A549 treated with Mapracorat at 1 μM for 4 hours (cell line): ENCODE measurements around the gene TMEM135. TPM values are rescaled to one million over a fixed set of nuclear protein-coding genes. Genes with fewer than 3 reads are reported as not detected.

ENCODE experiments used
- total RNA-seq: library from RNA; stranded (reverse); fragments of 200-300 nt; extraction: Qiagen RNA extraction; gene quantifications from 5 replicates; pipeline ENCODE4 v1.2.3, GENCODE V29; 2022

Gene TMEM135
- 8.7 to 15.4 TPM (median 12.3 TPM) in 5 replicates for total RNA-seq

DNA sequence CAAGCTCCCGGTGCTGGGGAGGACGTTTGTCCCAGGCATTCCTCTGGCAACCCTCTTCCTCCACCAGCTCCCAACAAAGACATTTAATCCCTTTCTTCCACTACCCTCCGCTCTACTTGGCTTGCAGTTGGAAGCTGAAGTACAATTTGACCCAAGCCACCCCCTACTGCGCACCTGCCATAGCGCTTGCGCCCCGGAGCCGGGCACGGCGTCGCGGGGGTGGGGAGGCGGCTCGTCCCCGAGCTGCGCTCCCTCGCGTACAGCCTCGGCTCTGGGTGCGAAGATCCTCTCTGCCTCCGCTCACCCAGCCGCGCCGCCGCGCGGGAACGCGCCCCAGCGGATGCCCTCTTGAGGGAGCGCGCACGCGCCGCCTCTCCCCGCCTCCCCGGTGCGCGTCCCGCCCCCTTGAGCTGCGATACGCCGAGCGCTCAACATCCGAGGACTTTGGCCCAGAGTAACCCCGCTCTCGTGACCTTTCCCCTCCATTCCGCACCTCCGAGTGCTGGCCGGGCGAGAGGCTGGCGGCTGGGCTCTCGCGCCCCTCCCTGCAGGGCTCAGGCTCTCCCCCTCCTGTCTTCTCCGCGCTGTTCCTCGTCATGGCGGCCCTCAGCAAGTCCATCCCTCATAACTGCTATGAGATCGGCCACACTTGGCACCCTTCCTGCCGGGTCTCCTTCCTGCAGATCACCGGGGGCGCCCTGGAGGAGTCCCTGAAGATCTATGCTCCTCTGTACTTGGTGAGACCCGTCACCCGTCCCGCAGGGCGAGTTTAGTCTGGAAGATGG, at the start of gene TMEM135:
Gene TMEM135 (plus strand): TSS at position 485 of the 785 bp plus-strand sequence. CDS start 112 bp downstream, at position 597.

Other genes with a start within 250 kb of the TMEM135 start
- 410 to 471 TPM (median 427 TPM) in 5 replicates for gene PRSS23, start 237.4 kb upstream of the TMEM135 start, total RNA-seq
- gene FZD4, start 82.5 kb upstream of the TMEM135 start, total RNA-seq, result 0.99 to 1.3 TPM (median 1.2 TPM) in 5 replicates